HepG2 (cell line): ENCODE measurements around the gene GUCY1A2. TPM values are rescaled to one million over a fixed set of nuclear protein-coding genes. Genes with fewer than 3 reads are reported as not detected.

Experiments
- ATAC-seq: fragments of 200-7000 bp; cut with Tn5 transposase; 3 replicates; pipeline ENCODE4 v1.9.1; 2020; ENCODE audit warnings: mild to moderate bottlenecking, moderate library complexity
- BruUV-seq: library from RNA; stranded (reverse); fragments of 400-500 nt; replicated peaks from 2 replicates; lab custom pipeline; 2021; lab: Mats Ljungman, UMichigan
- CTCF ChIA-PET: fragments of 300-600 bp; formaldehyde crosslinking; extraction: SDS; loops from one replicate; lab custom pipeline; 2021; ENCODE audit warnings: low total read pairs, inconsistent platforms, low intra/inter-chr PET ratio; lab: Yijun Ruan, JAX
- POLR2A ChIA-PET: fragments of 350-600 bp; sonication (Branson Sonifier 250); formaldehyde crosslinking; loops from one replicate; lab custom pipeline; 2020; ENCODE audit warnings: antibody characterized with exemption, inconsistent platforms; lab: Yijun Ruan, JAX
- DNase-seq: peaks from one replicate; pipeline ENCODE4 v3.0.0-alpha.2; 2015; ENCODE audit warnings: low spot score
- FAIRE-seq: peaks from 3 replicates; lab custom pipeline; 2011; peaks lifted over from hg19 to GRCh38; lab: Jason Lieb, UNC
- H2AFZ ChIP-seq: one replicate; pipeline ENCODE4 v1.6.1; 2011; ENCODE audit warnings: low read length, inconsistent platforms
- H3K27ac ChIP-seq: fragments of 300-600 bp; 3 replicates; pipeline ENCODE4 v1.8.0; 2011; ENCODE audit warnings: mixed run types, mild to moderate bottlenecking, mixed read lengths, low read length, inconsistent platforms; ENCODE audit not compliant: insufficient read depth; ENCODE audit errors: extremely low read length
- H3K27me3 ChIP-seq, 2 experiments: fragments of 200-600 bp in 1 of 2; 2 replicates in 1 of 2; 3 replicates in 1 of 2; pipeline versions ENCODE4 v1.6.0 to v1.8.0; 2011; ENCODE audit warnings: low read length in 2 of 2, mild to moderate bottlenecking in 2 of 2, moderate library complexity in 2 of 2, inconsistent platforms in 1 of 2; ENCODE audit not compliant: insufficient read depth in 2 of 2, control insufficient read depth in 1 of 2
- H3K36me3 ChIP-seq, 2 experiments: fragments of 200-600 bp in 1 of 2; replicated peaks in 1 of 2; 2 replicates in 1 of 2; 3 replicates in 1 of 2; pipeline versions ENCODE4 v1.5.1 to v1.8.0; 2011; ENCODE audit warnings: low read length in 2 of 2, inconsistent platforms in 1 of 2; ENCODE audit not compliant: insufficient read depth in 2 of 2, control insufficient read depth in 1 of 2
- H3K4me1 ChIP-seq: 2 replicates; pipeline ENCODE4 v1.5.1; 2012; ENCODE audit warnings: low read length, inconsistent platforms; ENCODE audit not compliant: insufficient read depth
- H3K4me2 ChIP-seq: 2 replicates; pipeline ENCODE4 v1.6.0; 2011; ENCODE audit warnings: low read depth, low read length, inconsistent platforms
- H3K4me3 ChIP-seq, 3 experiments: fragments of 200-600 bp in 1 of 3; sonication (generic), shearing (Covaris generic) in 1 of 3; replicated peaks in 1 of 3; 2 replicates each; pipeline ENCODE4 v1.5.1; 2011 to 2016; ENCODE audit warnings: low read length in 3 of 3, inconsistent platforms in 2 of 3, low read depth in 2 of 3, mild to moderate bottlenecking in 2 of 3, control low read depth in 1 of 3, mixed read lengths in 1 of 3; ENCODE audit not compliant: insufficient read depth in 1 of 3
- H3K79me2 ChIP-seq: one replicate; pipeline ENCODE4 v1.6.1; 2011; ENCODE audit warnings: low read length, inconsistent platforms; ENCODE audit not compliant: insufficient read depth
- H3K9ac ChIP-seq: 2 replicates; pipeline ENCODE4 v1.6.0; 2011; ENCODE audit warnings: mild to moderate bottlenecking, low read depth, low read length, inconsistent platforms; ENCODE audit not compliant: insufficient read depth
- H3K9me3 ChIP-seq: 2 replicates; pipeline ENCODE4 v1.5.1; 2012; ENCODE audit warnings: mild to moderate bottlenecking, low read length
- H4K20me1 ChIP-seq: 2 replicates; pipeline ENCODE4 v1.6.0; 2011; ENCODE audit warnings: inconsistent platforms, mild to moderate bottlenecking, low read length, moderate library complexity; ENCODE audit not compliant: insufficient read depth
- CENPX ChIP-seq: sonication (generic); formaldehyde crosslinking; IDR thresholded peaks from 2 replicates; pipeline ENCODE4 v1.9.0; 2021; ENCODE audit warnings: mild to moderate bottlenecking, missing genetic modification reagents, moderate library complexity
- GPN1 ChIP-seq: sonication (generic); formaldehyde crosslinking; IDR thresholded peaks from 2 replicates; pipeline ENCODE4 v1.5.1; 2020; ENCODE audit warnings: missing genetic modification reagents, borderline replicate concordance
- IKZF1 ChIP-seq: fragments of 450-650 bp; IDR thresholded peaks from 2 replicates; pipeline ENCODE4 v1.7.1; 2016
- KAT8 ChIP-seq: IDR thresholded peaks from 2 replicates; pipeline ENCODE4 v1.6.1; 2016; ENCODE audit warnings: missing genetic modification reagents, missing compliant biosample characterization
- SALL1 ChIP-seq: sonication (generic); formaldehyde crosslinking; IDR thresholded peaks from 2 replicates; pipeline ENCODE4 v1.8.0; 2022; ENCODE audit warnings: mild to moderate bottlenecking, missing genetic modification reagents
- ZNF501 ChIP-seq: sonication (generic); formaldehyde crosslinking; IDR thresholded peaks from 2 replicates; pipeline ENCODE4 v1.5.1; 2020; ENCODE audit warnings: mild to moderate bottlenecking, moderate library complexity, missing genetic modification reagents
- WGBS: methylation state at CpG from one replicate; pipeline ENCODE4 v1.1.6; 2017; ENCODE audit warnings: low lambda C conversion rate; 5-methylcytosine and 5-hydroxymethylcytosine counted together
- in situ Hi-C: cut with HindIII; loops from 2 replicates; pipeline ENCODE4 v1.10.0; 2017; ENCODE audit warnings: low pct_unique_long_range_greater_than_20kb; ENCODE audit not compliant: extremely low pct_ligation_motif_present
- intact Hi-C: fragments of 100-400 bp; cut with micrococcal nuclease; formaldehyde crosslinking; loops from one replicate; pipeline ENCODE4 v1.10.0; 2022; ENCODE audit not compliant: unreplicated experiment
- polyA plus RNA-seq, 8 experiments: library from polyadenylated mRNA; depleted of rRNA in 3 of 8; stranded (reverse) in 7 of 8; unstranded in 1 of 8; fragments of >200 nt; fragmentation: Illumina TruSeq in 4 of 8; extraction: Trizol in 4 of 8; gene quantifications; 2 replicates each; pipeline versions ENCODE4 v1.2.1 to v1.2.3, GENCODE V29; 2011 to 2016; ENCODE audit warnings: low read depth in 4 of 8, missing spikeins in 1 of 8, mixed read lengths in 1 of 8; ENCODE audit not compliant: insufficient read depth in 1 of 8
- total RNA-seq, 5 experiments: library from RNA; depleted of rRNA; stranded (reverse); fragments of >200 nt; fragmentation: Illumina TruSeq; extraction: Trizol; gene quantifications; 2 replicates each; pipeline ENCODE4 v1.2.3, GENCODE V29; 2016; ENCODE audit warnings: low read depth in 1 of 5
- TF ChIP-seq, protein P1 (sequence below): sonication (generic); formaldehyde crosslinking; IDR thresholded peaks from 2 replicates; pipeline ENCODE4 v1.5.0; 2020; ENCODE audit warnings: mild to moderate bottlenecking, missing genetic modification reagents, borderline replicate concordance
- TF ChIP-seq, protein P2 (sequence below): sonication (generic); formaldehyde crosslinking; IDR thresholded peaks from 2 replicates; pipeline ENCODE4 v1.5.0; 2020; ENCODE audit warnings: missing genetic modification reagents
- TF ChIP-seq, protein P3 (sequence below): IDR thresholded peaks from 2 replicates; pipeline ENCODE4 v1.6.1; 2016; ENCODE audit warnings: missing biosample characterization, missing genetic modification reagents, low read depth
- TF ChIP-seq, protein P4 (sequence below): sonication (generic); formaldehyde crosslinking; conservative IDR thresholded peaks from 2 replicates; pipeline ENCODE4 v1.8.0; 2022; ENCODE audit warnings: missing genetic modification reagents
- TF ChIP-seq, protein P5 (sequence below): sonication (generic); formaldehyde crosslinking; IDR thresholded peaks from 2 replicates; pipeline ENCODE4 v1.5.1; 2020; ENCODE audit warnings: missing genetic modification reagents, mild to moderate bottlenecking, borderline replicate concordance

GUCY1A2 gene
- total and polyA plus RNA-seq, 2 of the 13 experiments (the other 11 are each of a cell fraction or from before 2014, with no cell fraction given), result 0.01 to 0.07 TPM

DNA sequence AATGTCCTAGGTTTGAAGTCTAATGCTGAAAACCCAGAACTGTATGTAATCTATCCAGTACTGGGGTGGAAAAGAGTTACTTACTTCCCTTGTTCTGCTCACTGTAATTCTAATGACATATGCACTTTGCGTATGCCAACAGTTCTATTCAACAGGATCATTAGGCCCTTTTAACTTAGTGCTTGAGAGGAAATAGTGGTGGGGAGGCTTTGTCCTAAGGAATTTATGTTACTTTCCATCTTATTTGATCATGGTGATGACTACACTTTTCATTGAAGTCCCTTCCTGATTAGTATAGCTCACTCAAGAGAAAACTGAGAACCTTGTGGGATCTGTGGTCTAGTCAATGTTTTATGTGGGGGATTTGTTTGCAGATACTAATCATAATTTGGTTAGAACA, 348.2 kb downstream of the GUCY1A2 start:
- Histone ChIP-seq H3K79me2 (no peaks in the 10 kb centered on the region), H3K9me3 (peaks cover 5% of the 10 kb centered on the region; the same call in 1 of the 2 replicates), H3K4me2 (no peak overlapping the region), H3K4me3 (no peak overlapping the region), H3K9ac (no peak overlapping the region), H3K36me3 (no peaks in the 10 kb centered on the region), H2AFZ (no peak overlapping the region), H4K20me1 (no peaks in the 10 kb centered on the region), H3K27me3 (no peaks in the 10 kb centered on the region), H3K27ac (no peak overlapping the region), H3K4me1 (no peaks in the 10 kb centered on the region)
- 44% methylated on average over 1 of the region's 1 CpG for WGBS
- intact Hi-C loops, result no loop called here
- ATAC-seq, result no peak
- in situ Hi-C loops, result no loop called here
- ChIA-PET POLR2A (no interaction called here), CTCF (no interaction called here)
- no TSS peak for BruUV-seq
- no peak for DNase-seq
- no peak for FAIRE-seq
- TF ChIP-seq IKZF1, result no peak
- no peak for TF ChIP-seq GPN1 (CRISPR knock-in tag)
- TF ChIP-seq CENPX (CRISPR knock-in tag), result no peak
- TF ChIP-seq, protein P1, sequence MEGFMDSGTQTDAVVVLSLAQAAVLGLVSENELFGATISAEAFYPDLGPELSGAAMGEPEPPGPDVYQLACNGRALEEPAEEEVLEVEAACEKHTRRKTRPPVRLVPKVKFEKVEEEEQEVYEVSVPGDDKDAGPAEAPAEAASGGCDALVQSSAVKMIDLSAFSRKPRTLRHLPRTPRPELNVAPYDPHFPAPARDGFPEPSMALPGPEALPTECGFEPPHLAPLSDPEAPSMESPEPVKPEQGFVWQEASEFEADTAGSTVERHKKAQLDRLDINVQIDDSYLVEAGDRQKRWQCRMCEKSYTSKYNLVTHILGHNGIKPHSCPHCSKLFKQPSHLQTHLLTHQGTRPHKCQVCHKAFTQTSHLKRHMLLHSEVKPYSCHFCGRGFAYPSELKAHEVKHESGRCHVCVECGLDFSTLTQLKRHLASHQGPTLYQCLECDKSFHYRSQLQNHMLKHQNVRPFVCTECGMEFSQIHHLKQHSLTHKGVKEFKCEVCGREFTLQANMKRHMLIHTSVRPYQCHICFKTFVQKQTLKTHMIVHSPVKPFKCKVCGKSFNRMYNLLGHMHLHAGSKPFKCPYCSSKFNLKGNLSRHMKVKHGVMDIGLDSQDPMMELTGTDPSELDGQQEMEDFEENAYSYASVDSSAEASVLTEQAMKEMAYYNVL (CRISPR knock-in tag), result no peak
- TF ChIP-seq, protein P2, sequence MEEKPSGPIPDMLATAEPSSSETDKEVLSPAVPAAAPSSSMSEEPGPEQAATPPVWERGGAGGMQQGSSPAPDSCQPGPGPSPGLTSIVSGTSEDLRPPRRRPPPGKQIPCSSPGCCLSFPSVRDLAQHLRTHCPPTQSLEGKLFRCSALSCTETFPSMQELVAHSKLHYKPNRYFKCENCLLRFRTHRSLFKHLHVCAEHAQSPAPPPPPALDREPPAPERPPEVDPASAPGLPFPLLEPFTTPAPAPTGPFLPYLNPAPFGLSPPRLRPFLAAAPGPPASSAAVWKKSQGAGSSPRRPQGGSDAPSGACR (CRISPR knock-in tag), result no peak
- TF ChIP-seq, protein P3, sequence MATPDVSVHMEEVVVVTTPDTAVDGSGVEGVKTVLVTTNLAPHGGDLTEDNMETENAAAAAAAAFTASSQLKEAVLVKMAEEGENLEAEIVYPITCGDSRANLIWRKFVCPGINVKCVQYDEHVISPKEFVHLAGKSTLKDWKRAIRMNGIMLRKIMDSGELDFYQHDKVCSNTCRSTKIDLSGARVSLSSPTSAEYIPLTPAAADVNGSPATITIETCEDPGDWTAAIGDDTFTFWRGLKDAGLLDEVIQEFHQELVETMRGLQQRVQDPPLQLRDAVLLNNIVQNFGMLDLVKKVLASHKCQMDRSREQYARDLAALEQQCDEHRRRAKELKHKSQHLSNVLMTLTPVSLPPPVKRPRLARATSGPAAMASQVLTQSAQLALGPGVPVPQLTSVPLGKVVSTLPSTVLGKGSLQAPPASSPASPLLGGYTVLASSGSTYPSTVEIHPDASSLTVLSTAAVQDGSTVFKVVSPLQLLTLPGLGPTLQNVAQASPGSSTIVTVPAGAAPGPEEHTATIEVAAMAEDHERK (CRISPR knock-in tag), result no peak
- TF ChIP-seq KAT8, result no peak
- TF ChIP-seq ZNF501 (CRISPR knock-in tag), result no peak
- TF ChIP-seq, protein P4, sequence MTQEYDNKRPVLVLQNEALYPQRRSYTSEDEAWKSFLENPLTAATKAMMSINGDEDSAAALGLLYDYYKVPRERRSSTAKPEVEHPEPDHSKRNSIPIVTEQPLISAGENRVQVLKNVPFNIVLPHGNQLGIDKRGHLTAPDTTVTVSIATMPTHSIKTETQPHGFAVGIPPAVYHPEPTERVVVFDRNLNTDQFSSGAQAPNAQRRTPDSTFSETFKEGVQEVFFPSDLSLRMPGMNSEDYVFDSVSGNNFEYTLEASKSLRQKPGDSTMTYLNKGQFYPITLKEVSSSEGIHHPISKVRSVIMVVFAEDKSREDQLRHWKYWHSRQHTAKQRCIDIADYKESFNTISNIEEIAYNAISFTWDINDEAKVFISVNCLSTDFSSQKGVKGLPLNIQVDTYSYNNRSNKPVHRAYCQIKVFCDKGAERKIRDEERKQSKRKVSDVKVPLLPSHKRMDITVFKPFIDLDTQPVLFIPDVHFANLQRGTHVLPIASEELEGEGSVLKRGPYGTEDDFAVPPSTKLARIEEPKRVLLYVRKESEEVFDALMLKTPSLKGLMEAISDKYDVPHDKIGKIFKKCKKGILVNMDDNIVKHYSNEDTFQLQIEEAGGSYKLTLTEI (CRISPR knock-in tag), result no peak
- TF ChIP-seq SALL1, result no peak
- TF ChIP-seq, protein P5, sequence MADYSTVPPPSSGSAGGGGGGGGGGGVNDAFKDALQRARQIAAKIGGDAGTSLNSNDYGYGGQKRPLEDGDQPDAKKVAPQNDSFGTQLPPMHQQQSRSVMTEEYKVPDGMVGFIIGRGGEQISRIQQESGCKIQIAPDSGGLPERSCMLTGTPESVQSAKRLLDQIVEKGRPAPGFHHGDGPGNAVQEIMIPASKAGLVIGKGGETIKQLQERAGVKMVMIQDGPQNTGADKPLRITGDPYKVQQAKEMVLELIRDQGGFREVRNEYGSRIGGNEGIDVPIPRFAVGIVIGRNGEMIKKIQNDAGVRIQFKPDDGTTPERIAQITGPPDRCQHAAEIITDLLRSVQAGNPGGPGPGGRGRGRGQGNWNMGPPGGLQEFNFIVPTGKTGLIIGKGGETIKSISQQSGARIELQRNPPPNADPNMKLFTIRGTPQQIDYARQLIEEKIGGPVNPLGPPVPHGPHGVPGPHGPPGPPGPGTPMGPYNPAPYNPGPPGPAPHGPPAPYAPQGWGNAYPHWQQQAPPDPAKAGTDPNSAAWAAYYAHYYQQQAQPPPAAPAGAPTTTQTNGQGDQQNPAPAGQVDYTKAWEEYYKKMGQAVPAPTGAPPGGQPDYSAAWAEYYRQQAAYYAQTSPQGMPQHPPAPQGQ (CRISPR knock-in tag), result no peak
